Lung (tissue), 12 donors: Measurements from ENCODE around the gene PATJ. TPM values are rescaled to one million over a fixed set of nuclear protein-coding genes. Genes with fewer than 3 reads are reported as not detected.

ENCODE experiments used
- ATAC-seq: fragments of 200-7000 bp; cut with Tn5 transposase; one replicate; pipeline ENCODE4 v1.9.1; 2020; ENCODE audit warnings: moderate number of reproducible peaks; ENCODE audit not compliant: insufficient read depth, low FRiP score
- DNase-seq, 3 donors: peaks; one replicate each; pipeline ENCODE4 v3.0.0-alpha.2; 2013 to 2017
- H3K27ac ChIP-seq, 2 donors: one replicate each; pipeline ENCODE4 v1.5.1; 2013; ENCODE audit warnings: mild to moderate bottlenecking in 2 of 2, moderate library complexity in 2 of 2, control low read depth in 1 of 2, inconsistent platforms in 1 of 2, low read depth in 1 of 2, low read length in 1 of 2
- H3K27me3 ChIP-seq, 3 donors: one replicate each; pipeline ENCODE4 v1.5.1; 2013; ENCODE audit warnings: low read length in 2 of 3; ENCODE audit not compliant: control insufficient read depth in 3 of 3, insufficient read depth in 3 of 3
- H3K36me3 ChIP-seq, 4 donors: one replicate each; pipeline ENCODE4 v1.5.1; 2013; ENCODE audit warnings: low read length in 4 of 4, mild to moderate bottlenecking in 1 of 4, moderate library complexity in 1 of 4; ENCODE audit not compliant: control insufficient read depth in 4 of 4, insufficient read depth in 4 of 4
- H3K4me1 ChIP-seq, 5 donors: one replicate each; pipeline ENCODE4 v1.5.1; 2013; ENCODE audit warnings: low read length in 5 of 5, mild to moderate bottlenecking in 2 of 5, moderate library complexity in 1 of 5; ENCODE audit not compliant: control insufficient read depth in 5 of 5, insufficient read depth in 5 of 5
- H3K4me3 ChIP-seq: one replicate; pipeline ENCODE4 v1.5.1; 2013; ENCODE audit warnings: mild to moderate bottlenecking, control low read depth, moderate library complexity
- H3K9ac ChIP-seq, 2 donors: one replicate each; pipeline ENCODE4 v1.5.1; 2013; ENCODE audit warnings: low read length in 2 of 2, control low read depth in 1 of 2; ENCODE audit not compliant: insufficient read depth in 1 of 2
- H3K9me3 ChIP-seq, 4 donors: one replicate each; pipeline ENCODE4 v1.5.1; 2013; ENCODE audit warnings: low read length in 3 of 4, mild to moderate bottlenecking in 1 of 4, moderate library complexity in 1 of 4; ENCODE audit not compliant: control insufficient read depth in 4 of 4, insufficient read depth in 3 of 4
- CTCF ChIP-seq: IDR thresholded peaks from 2 replicates; pipeline ENCODE4 v1.5.1; 2012; ENCODE audit warnings: mild to moderate bottlenecking; ENCODE audit errors: control extremely low read depth, extremely low read depth
- WGBS, 2 donors: extraction: QIAGEN DNeasy Blood & Tissue Kit; methylation state at CpG; one replicate each; pipeline ENCODE4 v1.1.7; 2013; 5-methylcytosine and 5-hydroxymethylcytosine counted together
- polyA plus RNA-seq, 2 donors: library from polyadenylated mRNA; stranded (reverse); fragments of 200-250 nt; gene quantifications; one replicate each; pipeline ENCODE4 v1.2.1, GENCODE V29; 2013
- total RNA-seq, 2 donors: library from RNA; depleted of rRNA in 1 of 2; stranded (reverse); fragments of >200 nt in 1 of 2; gene quantifications; one replicate each; pipeline ENCODE4 v1.2.1, GENCODE V29; 2014 to 2021
- donor health status: control.
- donor health status: control.
- donor health status: Bipolar disorder and iron deficiency.
- donor health status: healthy.
- donor health status: DM: yes; HTN: yes; CAD: no.

PATJ gene
- total and polyA plus RNA-seq, 4 donors: 5.3 to 115 (median 26.8) TPM

- no peak for TF ChIP-seq CTCF
- 97 to 98% methylated on average over 4 of the region's 4 CpGs for WGBS, 2 donors
- DNase-seq: no peak
- Histone ChIP-seq H3K9me3 (no peaks in the 10 kb centered on the region), H3K9ac (no peak overlapping the region), H3K4me3 (no peak overlapping the region), H3K36me3 (no peaks in the 10 kb centered on the region), H3K27me3 (no peaks in the 10 kb centered on the region), H3K27ac (no peak overlapping the region), H3K4me1 (peaks cover 0 to 6% (median 4%) of the 10 kb centered on the region in 5 donors)
- no peak for ATAC-seq
Measured at GRCh38 chr1:61748566-61748965, 6.3 kb downstream of the PATJ start.

GRCh38 chr1:61749574-61749973 is 7.3 kb downstream of the PATJ start:
- no peak for ATAC-seq
- no peaks in the 10 kb centered on the region for H3K36me3 ChIP-seq
- H3K9ac ChIP-seq: no peak overlapping the region
- no peak for DNase-seq
- no peaks in the 10 kb centered on the region for H3K27me3 ChIP-seq
- no peak for TF ChIP-seq CTCF
- H3K4me1 ChIP-seq: peaks cover 0 to 4% (median 0%) of the 10 kb centered on the region in 5 donors
- 94 to 95% methylated on average over 2 of the region's 2 CpGs for WGBS, 2 donors
- no peak overlapping the region for H3K4me3 ChIP-seq
- H3K27ac ChIP-seq: no peak overlapping the region
- no peaks in the 10 kb centered on the region for H3K9me3 ChIP-seq

DNA sequence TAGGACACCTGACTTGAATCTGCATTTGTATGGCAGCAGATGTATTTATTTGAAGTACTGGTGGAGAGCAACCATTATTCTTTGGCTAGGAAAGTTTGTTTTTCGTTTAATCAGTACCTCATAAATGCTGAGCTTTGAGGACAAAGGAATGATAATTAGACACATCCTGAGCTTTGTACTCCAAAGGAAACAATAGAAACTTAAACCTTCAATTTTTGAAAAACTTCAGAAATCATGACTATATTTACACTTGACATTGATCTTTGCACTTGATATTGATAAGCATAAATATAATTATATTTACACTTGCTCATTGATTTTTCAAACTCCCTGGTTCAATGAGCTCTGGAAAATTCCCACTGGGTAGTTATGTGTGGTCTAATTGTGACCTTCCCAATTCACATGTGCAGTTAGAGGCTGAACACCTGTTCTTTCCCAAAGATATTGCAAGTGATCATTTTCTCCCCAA is 10.7 kb downstream of the PATJ start:
- Histone ChIP-seq H3K9ac (no peak overlapping the region), H3K27ac (no peak overlapping the region), H3K36me3 (peaks cover 0 to 1% (median 0%) of the 10 kb centered on the region in 4 donors), H3K9me3 (no peaks in the 10 kb centered on the region), H3K27me3 (no peaks in the 10 kb centered on the region), H3K4me3 (no peak overlapping the region), H3K4me1 (peaks cover 0 to 3% (median 0%) of the 10 kb centered on the region in 5 donors)
- no peak for DNase-seq
- ATAC-seq: no peak
- TF ChIP-seq CTCF: no peak
- WGBS, 2 donors: 64 to 87% methylated on average over 1 of the region's 1 CpG

GRCh38 chr1:61753998-61754508 is 11.8 kb downstream of the PATJ start:
- WGBS, 2 donors: 71 to 93% methylated on average over 1 of the region's 1 CpG
- H3K4me3 ChIP-seq: no peak overlapping the region
- peaks cover 0 to 6% (median 0%) of the 10 kb centered on the region in 5 donors for H3K4me1 ChIP-seq
- no peaks in the 10 kb centered on the region for H3K27me3 ChIP-seq
- no peak overlapping the region for H3K27ac ChIP-seq
- DNase-seq: no peak
- TF ChIP-seq CTCF: no peak
- no peak overlapping the region for H3K9ac ChIP-seq
- H3K36me3 ChIP-seq: peaks cover 0 to 1% (median 0%) of the 10 kb centered on the region in 4 donors
- no peak for ATAC-seq
- H3K9me3 ChIP-seq: no peaks in the 10 kb centered on the region
